Peyer's patch (tissue), 4 donors: Measurements from ENCODE around the gene MAP3K5. TPM values are rescaled to one million over a fixed set of nuclear protein-coding genes. Genes with fewer than 3 reads are reported as not detected.
A peak's percentile ranks its signal among the peaks of the same experiment; 100 is the strongest.

Experiments used
- DNase-seq, 3 donors: peaks; one replicate each; pipeline ENCODE4 v3.0.0-alpha.2; 2017 to 2019
- H3K27ac ChIP-seq, 4 donors: fragments of 200-600 bp; sonication (generic); one replicate each; pipeline ENCODE4 v1.5.1; 2016 to 2019
- H3K27me3 ChIP-seq, 2 donors: fragments of 200-600 bp; sonication (generic); one replicate each; pipeline ENCODE4 v1.5.1; 2019
- H3K36me3 ChIP-seq, 3 donors: fragments of 200-600 bp; sonication (generic); one replicate each; pipeline ENCODE4 v1.5.1; 2016 to 2019
- H3K4me1 ChIP-seq, 4 donors: fragments of 200-600 bp; sonication (generic); one replicate each; pipeline ENCODE4 v1.5.1; 2016 to 2019
- H3K4me3 ChIP-seq, 4 donors: fragments of 200-600 bp; sonication (generic); 1 replicate in 3 of 4; 2 replicates in 1 of 4; pipeline ENCODE4 v1.5.1; 2016 to 2019; ENCODE audit warnings: mild to moderate bottlenecking in 1 of 4
- H3K9me3 ChIP-seq, 4 donors: fragments of 200-600 bp; sonication (generic); one replicate each; pipeline ENCODE4 v1.5.1; 2016 to 2019; ENCODE audit warnings: mild to moderate bottlenecking in 1 of 4
- CTCF ChIP-seq, 6 experiments: fragments of 450-650 bp in 4 of 6; fragments of 200-600 bp in 2 of 6; sonication (generic) in 1 of 6; IDR thresholded peaks; one replicate each; pipeline ENCODE4 v1.5.1; 2017 to 2019; ENCODE audit warnings: antibody characterized with exemption in 6 of 6, mild to moderate bottlenecking in 3 of 6, moderate library complexity in 1 of 6
- POLR2A ChIP-seq, 2 donors: fragments of 450-650 bp; IDR thresholded peaks; one replicate each; pipeline ENCODE4 v1.5.1; 2017; ENCODE audit warnings: antibody characterized with exemption in 2 of 2, mild to moderate bottlenecking in 2 of 2, moderate library complexity in 2 of 2
- total RNA-seq, 4 donors: library from RNA; depleted of rRNA; stranded (reverse); fragments of >200 nt; gene quantifications; one replicate each; pipeline ENCODE4 v1.1.0, GENCODE V29; 2016

The MAP3K5 gene
- total RNA-seq, 4 donors from 2014 or later = 14.2 to 46.2 (median 23.2) TPM

- DNase-seq = no peak
- Histone ChIP-seq H3K36me3 (no peaks in the 10 kb centered on the region), H3K27ac (peak overlapping the region; percentile 47 to 78 (median 64)), H3K9me3 (no peaks in the 10 kb centered on the region), H3K4me1 (peaks cover 0 to 24% (median 16%) of the 10 kb centered on the region in 4 donors), H3K4me3 (no peak overlapping the region), H3K27me3 (no peaks in the 10 kb centered on the region)
- TF ChIP-seq POLR2A (IDR thresholded peaks at IDR 0.05) = no peak
These were observed 41.4 kb downstream of the MAP3K5 start for GRCh38 chr6:136750696-136751521.

- H3K4me1 ChIP-seq = peaks cover 0 to 24% (median 16%) of the 10 kb centered on the region in 4 donors
- no peaks in the 10 kb centered on the region for H3K27me3 ChIP-seq
- H3K4me3 ChIP-seq = no peak overlapping the region
- no peak for DNase-seq
- no peaks in the 10 kb centered on the region for H3K9me3 ChIP-seq
- peak overlapping the region in 1 of 4 donors; percentile 2 for H3K27ac ChIP-seq
- no peak for TF ChIP-seq POLR2A (IDR thresholded peaks at IDR 0.05)
- no peak for TF ChIP-seq CTCF (IDR thresholded peaks at IDR 0.05)
- H3K36me3 ChIP-seq = no peaks in the 10 kb centered on the region
These were observed 42.8 kb downstream of the MAP3K5 start for GRCh38 chr6:136749359-136749997.

GRCh38 chr6:136747507-136747906, 44.8 kb downstream of the MAP3K5 start:
- TF ChIP-seq POLR2A (IDR thresholded peaks at IDR 0.05) (no peak), CTCF (IDR thresholded peaks at IDR 0.05) (no peak)

GRCh38 chr6:136745300-136745699, 47.0 kb downstream of the MAP3K5 start:
- Histone ChIP-seq H3K27me3 (no peaks in the 10 kb centered on the region), H3K36me3 (no peaks in the 10 kb centered on the region), H3K9me3 (no peaks in the 10 kb centered on the region), H3K4me1 (peaks cover 0 to 4% (median under 1%) of the 10 kb centered on the region in 4 donors), H3K4me3 (no peak overlapping the region), H3K27ac (no peak overlapping the region)
- no peak for TF ChIP-seq POLR2A (IDR thresholded peaks at IDR 0.05)
- DNase-seq = no peak

More at GRCh38 chr6:136747507-136747906, 44.8 kb downstream of the MAP3K5 start:
- no peaks in the 10 kb centered on the region for H3K27me3 ChIP-seq
- H3K4me3 ChIP-seq = no peak overlapping the region
- H3K27ac ChIP-seq = no peak overlapping the region
- no peaks in the 10 kb centered on the region for H3K9me3 ChIP-seq
- H3K4me1 ChIP-seq = peaks cover 0 to 17% (median 12%) of the 10 kb centered on the region in 4 donors
- no peaks in the 10 kb centered on the region for H3K36me3 ChIP-seq
- DNase-seq = no peak

GRCh38 chr6:136744889-136745288, 47.4 kb downstream of the MAP3K5 start:
- no peaks in the 10 kb centered on the region for H3K27me3 ChIP-seq
- H3K27ac ChIP-seq = no peak overlapping the region
- no peaks in the 10 kb centered on the region for H3K9me3 ChIP-seq
- peaks cover 0 to under 1% (median 0%) of the 10 kb centered on the region in 4 donors for H3K4me1 ChIP-seq
- no peak overlapping the region for H3K4me3 ChIP-seq
- DNase-seq = no peak
- H3K36me3 ChIP-seq = no peaks in the 10 kb centered on the region
- TF ChIP-seq POLR2A (IDR thresholded peaks at IDR 0.05) (no peak), CTCF (IDR thresholded peaks at IDR 0.05) (no peak)

- H3K4me3 ChIP-seq = no peak overlapping the region
- no peaks in the 10 kb centered on the region for H3K27me3 ChIP-seq
- TF ChIP-seq CTCF (IDR thresholded peaks at IDR 0.05) = no peak
- no peak for TF ChIP-seq POLR2A (IDR thresholded peaks at IDR 0.05)
- H3K36me3 ChIP-seq = no peaks in the 10 kb centered on the region
- DNase-seq = no peak
- no peaks in the 10 kb centered on the region for H3K9me3 ChIP-seq
- H3K4me1 ChIP-seq = peaks cover 0 to 23% (median 0%) of the 10 kb centered on the region in 4 donors
- no peak overlapping the region for H3K27ac ChIP-seq
These were observed 50.2 kb downstream of the MAP3K5 start for GRCh38 chr6:136742125-136742524.
